ENCODE measurements around the gene ZNF296. TPM values are rescaled to one million over a fixed set of nuclear protein-coding genes. Genes with fewer than 3 reads are reported as not detected.

The ZNF296 gene
- polyA plus RNA-seq, 1 donor (not counting 4 experiments of a cell fraction or from before 2014, with no cell fraction given): 0.25 TPM

GRCh38 chr19:45078390-45079062 is 2.2 kb upstream of the ZNF296 start:
- peaks cover 2% of the 10 kb centered on the region for H3K9me1 ChIP-seq (ENCODE audit: control insufficient read depth, extremely low read depth, insufficient read depth, low read length)
- H3K79me2 ChIP-seq (ENCODE audit: control insufficient read depth, insufficient read depth, low read length): peaks cover 42% of the 10 kb centered on the region
- FAIRE-seq: no peak
- dilution Hi-C loops (cut with MboI; ENCODE audit: extremely low pct_ligation_motif_present, low sequenced_read_pairs): no loop called here
- H3K4me2 ChIP-seq (ENCODE audit: control insufficient read depth, extremely low read depth, insufficient read depth, low read depth, low read length): peak overlapping the region; percentile 69
- peaks cover 3 to 7% of the 10 kb centered on the region in 2 experiments for H3K36me3 ChIP-seq (ENCODE audit: control insufficient read depth in 2 of 2, extremely low read depth in 1 of 2, insufficient read depth in 2 of 2, low read length in 2 of 2)
- no peak for DNase-seq (ENCODE audit: low read depth, low spot score)
- no peaks in the 10 kb centered on the region for H3K9me3 ChIP-seq (ENCODE audit: control insufficient read depth, low read depth, low read length)
- H3K4me1 ChIP-seq (ENCODE audit: control insufficient read depth, extremely low read depth, insufficient read depth, low read length): peaks cover 22% of the 10 kb centered on the region
- H4K20me1 ChIP-seq (ENCODE audit: control insufficient read depth, extremely low read depth, insufficient read depth, low read length): no peaks in the 10 kb centered on the region
- no peaks in the 10 kb centered on the region for H3K27me3 ChIP-seq (ENCODE audit: control insufficient read depth, extremely low read depth, insufficient read depth, low read length)
- peak overlapping the region; percentile 98 for H3K9ac ChIP-seq (ENCODE audit: control insufficient read depth, extremely low read depth, insufficient read depth, low read length)
- no peak for TF ChIP-seq EZH2 (IDR thresholded peaks at IDR 0.05; ENCODE audit: low read length)
- TF ChIP-seq CTCF (optimal IDR thresholded peaks at IDR 0.05 in 1 of 3, IDR thresholded peaks at IDR 0.05 in 1 of 3, conservative IDR thresholded peaks at IDR 0.05 in 1 of 3; ENCODE audit: extremely low read depth in 1 of 3, insufficient read depth in 2 of 3, low read length in 3 of 3): no peak
- peak overlapping the region; percentile 93 for H3K27ac ChIP-seq (ENCODE audit: control insufficient read depth, insufficient read depth, low read length)
- H2AFZ ChIP-seq (ENCODE audit: control insufficient read depth, low read length): peak overlapping the region; percentile 93
- H3K4me3 ChIP-seq (ENCODE audit: control insufficient read depth in 2 of 3, extremely low read depth in 1 of 3, insufficient read depth in 2 of 3, low read depth in 1 of 3, low read length in 3 of 3): peak overlapping the region; percentile 84 to 98 (median 98)

- Histone ChIP-seq H3K36me3 (ENCODE audit: control insufficient read depth in 2 of 2, extremely low read depth in 1 of 2, insufficient read depth in 2 of 2, low read length in 2 of 2) (peaks cover 5 to 7% of the 10 kb centered on the region in 2 experiments), H3K4me2 (ENCODE audit: control insufficient read depth, extremely low read depth, insufficient read depth, low read depth, low read length) (peak overlapping the region; percentile 85), H3K4me3 (ENCODE audit: control insufficient read depth in 2 of 3, extremely low read depth in 1 of 3, insufficient read depth in 2 of 3, low read depth in 1 of 3, low read length in 3 of 3) (peak overlapping the region in 2 of 3 experiments; percentile 76 to 89), H3K9me3 (ENCODE audit: control insufficient read depth, low read depth, low read length) (no peaks in the 10 kb centered on the region), H3K9me1 (ENCODE audit: control insufficient read depth, extremely low read depth, insufficient read depth, low read length) (peaks cover 2% of the 10 kb centered on the region), H4K20me1 (ENCODE audit: control insufficient read depth, extremely low read depth, insufficient read depth, low read length) (peaks cover under 1% of the 10 kb centered on the region), H3K27me3 (ENCODE audit: control insufficient read depth, extremely low read depth, insufficient read depth, low read length) (no peaks in the 10 kb centered on the region), H2AFZ (ENCODE audit: control insufficient read depth, low read length) (peak overlapping the region; percentile 41), H3K4me1 (ENCODE audit: control insufficient read depth, extremely low read depth, insufficient read depth, low read length) (peaks cover 22% of the 10 kb centered on the region), H3K27ac (ENCODE audit: control insufficient read depth, insufficient read depth, low read length) (peak overlapping the region; percentile 50), H3K79me2 (ENCODE audit: control insufficient read depth, insufficient read depth, low read length) (peaks cover 32% of the 10 kb centered on the region), H3K9ac (ENCODE audit: control insufficient read depth, extremely low read depth, insufficient read depth, low read length) (peak overlapping the region; percentile 80)
- TF ChIP-seq CTCF (optimal IDR thresholded peaks at IDR 0.05 in 1 of 3, IDR thresholded peaks at IDR 0.05 in 1 of 3, conservative IDR thresholded peaks at IDR 0.05 in 1 of 3; ENCODE audit: extremely low read depth in 1 of 3, insufficient read depth in 2 of 3, low read length in 3 of 3) (no peak), EZH2 (IDR thresholded peaks at IDR 0.05; ENCODE audit: low read length) (no peak)
- dilution Hi-C loops (cut with MboI; ENCODE audit: extremely low pct_ligation_motif_present, low sequenced_read_pairs): no loop called here
- no peak for FAIRE-seq
- DNase-seq (ENCODE audit: low read depth, low spot score): no peak
These were observed 813 bp upstream of the ZNF296 start for GRCh38 chr19:45076851-45077730.

Data from keratinocyte (primary cell).